ENCODE measurements around the gene FAT2.
"Not testable (repeated sequence)": the region's sequence is repeated elsewhere in the genome, so short reads cannot be mapped to it uniquely, and the experiment has no call there.

Gene FAT2

DNA sequence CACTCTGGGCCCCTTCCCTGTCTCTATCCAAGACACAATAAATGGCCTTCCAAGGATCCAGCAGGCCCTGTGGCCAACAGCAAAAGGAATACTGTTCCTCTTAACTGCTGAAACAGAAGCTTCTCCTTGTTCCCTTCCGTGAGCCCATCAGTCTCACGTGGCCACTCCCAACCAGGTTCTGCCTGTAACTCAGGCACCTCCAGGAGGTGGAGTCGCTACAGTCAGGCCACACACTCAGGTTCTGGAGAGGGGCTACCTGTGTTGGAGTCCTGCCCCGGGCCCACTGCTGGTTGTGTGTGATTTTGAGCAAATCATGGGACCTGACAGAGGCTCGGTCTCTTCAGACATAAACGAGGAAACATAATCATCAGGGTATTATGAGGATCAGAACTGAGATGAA, 10.3 kb downstream of the FAT2 start:
- no peak for DNase-seq (ENCODE audit: low spot score)

DNA sequence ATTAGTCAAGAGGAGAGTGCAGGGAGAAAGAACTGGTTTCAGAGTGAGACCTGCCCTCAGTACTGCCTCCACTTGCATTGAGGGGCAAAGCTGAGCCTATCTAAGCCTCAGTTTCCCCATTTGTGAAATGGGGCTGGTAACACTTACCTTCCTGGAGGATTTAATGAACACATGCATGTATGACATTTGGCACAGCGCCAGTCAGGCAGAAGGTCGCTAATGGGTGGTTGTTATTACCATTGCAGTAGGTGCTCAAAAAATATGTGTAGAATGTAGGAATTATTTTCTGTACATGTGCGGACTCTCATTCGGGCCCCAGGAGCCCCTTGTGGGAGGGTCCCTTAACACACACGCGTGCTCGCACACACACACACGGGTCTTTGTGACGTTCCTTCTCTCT, 10.9 kb downstream of the FAT2 start:
- DNase-seq (ENCODE audit: low spot score) = no peak

- DNase-seq (ENCODE audit: low spot score) = not testable (repeated sequence)
These were observed 12.0 kb downstream of the FAT2 start for GRCh38 chr5:151579146-151579545.

GRCh38 chr5:151578326-151579025, 12.7 kb downstream of the FAT2 start:
- no peak for DNase-seq (ENCODE audit: low spot score)

- DNase-seq (ENCODE audit: low spot score) = no peak
These were observed 13.6 kb downstream of the FAT2 start for GRCh38 chr5:151577566-151577965.

GRCh38 chr5:151574444-151574996, 16.6 kb downstream of the FAT2 start:
- no peak for DNase-seq (ENCODE audit: low spot score)

- DNase-seq (ENCODE audit: low spot score) = no peak
These were observed 18.3 kb downstream of the FAT2 start for GRCh38 chr5:151572657-151573368.

DNA sequence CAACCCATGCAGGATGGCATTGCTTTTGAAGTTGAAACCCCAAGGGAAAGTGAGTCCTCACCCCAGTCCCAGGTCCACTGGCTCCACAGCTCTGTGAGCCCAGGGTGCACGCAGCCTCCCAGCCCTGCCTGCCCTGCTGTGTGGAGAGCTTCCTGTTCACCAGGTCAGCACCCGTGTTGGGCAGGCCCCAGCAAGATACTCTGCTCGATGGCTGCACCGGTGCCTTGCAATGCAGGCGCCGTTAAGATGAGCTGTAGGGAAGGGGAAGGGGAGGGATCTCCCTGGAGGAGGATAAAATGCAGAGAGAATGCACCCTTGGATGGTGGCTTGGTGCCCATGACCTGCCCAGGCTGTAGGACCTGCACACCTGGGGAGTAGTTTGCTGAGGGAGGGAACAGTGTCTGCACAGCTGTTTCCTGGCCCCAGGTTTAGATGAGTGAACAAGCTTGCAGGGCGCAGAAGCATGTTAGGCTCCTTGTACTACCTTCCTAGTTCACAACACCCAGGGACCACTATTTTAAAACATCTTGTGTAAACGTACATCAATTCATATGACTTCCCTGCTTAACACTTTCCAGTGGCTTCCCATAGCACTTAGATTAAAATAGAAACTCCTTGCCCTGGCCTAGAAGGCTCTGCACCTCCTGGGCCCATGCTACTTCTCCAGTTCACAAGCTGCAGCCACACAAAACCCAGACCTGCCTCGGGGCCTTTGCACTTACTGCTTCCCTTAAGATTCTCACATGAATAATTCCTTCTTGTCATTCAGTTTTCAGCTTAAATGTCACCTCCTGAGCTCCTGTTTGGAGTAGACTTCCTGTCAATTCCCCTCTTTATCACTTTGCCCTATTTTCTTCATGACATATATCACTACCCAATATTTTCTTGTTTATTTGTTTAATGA, 19.6 kb downstream of the FAT2 start:
- DNase-seq (ENCODE audit: low spot score) = no peak

DNA sequence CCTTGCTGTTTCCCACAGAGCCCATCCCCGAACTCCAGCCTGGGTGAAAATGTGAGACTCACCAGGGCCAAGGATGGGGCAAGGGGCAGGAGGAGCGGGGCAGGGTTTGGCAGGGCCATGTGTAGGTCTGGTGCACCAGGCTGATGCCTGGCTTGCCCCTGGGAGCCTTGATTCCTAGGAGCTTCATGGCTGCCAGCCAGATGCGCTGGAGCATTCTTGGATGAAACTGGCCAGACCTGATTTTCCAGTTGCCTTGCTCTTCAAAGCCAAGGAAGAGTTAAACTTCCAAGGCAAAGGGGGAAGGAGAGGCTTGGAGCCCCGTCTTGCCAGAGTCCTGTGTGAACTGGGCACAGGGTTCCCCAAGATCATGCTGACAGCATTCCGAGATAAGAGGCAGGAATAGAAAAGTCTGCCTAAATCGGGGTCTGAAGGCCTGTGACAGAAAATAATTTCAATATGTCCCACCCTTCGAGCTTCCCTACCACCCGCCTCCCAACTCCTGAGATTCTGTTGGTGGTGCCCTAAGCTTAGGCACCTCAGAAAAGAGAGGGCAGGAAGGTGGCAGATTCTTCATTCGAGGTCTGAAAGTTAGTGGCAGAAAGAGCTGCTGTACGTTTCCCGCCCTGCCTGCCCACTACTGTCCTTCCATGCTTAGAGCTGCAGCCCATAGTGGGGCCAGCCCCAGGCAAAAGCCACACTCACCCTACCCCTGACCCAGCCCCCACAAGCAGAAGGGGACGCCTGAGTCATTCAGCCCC, 20.4 kb downstream of the FAT2 start:
- no peak for DNase-seq (ENCODE audit: low spot score)

- no peak for DNase-seq (ENCODE audit: low spot score)
These were observed 21.1 kb downstream of the FAT2 start for GRCh38 chr5:151570058-151570457.

- no peak for DNase-seq (ENCODE audit: low spot score)
These were observed 21.7 kb downstream of the FAT2 start for GRCh38 chr5:151569132-151570046.

DNA sequence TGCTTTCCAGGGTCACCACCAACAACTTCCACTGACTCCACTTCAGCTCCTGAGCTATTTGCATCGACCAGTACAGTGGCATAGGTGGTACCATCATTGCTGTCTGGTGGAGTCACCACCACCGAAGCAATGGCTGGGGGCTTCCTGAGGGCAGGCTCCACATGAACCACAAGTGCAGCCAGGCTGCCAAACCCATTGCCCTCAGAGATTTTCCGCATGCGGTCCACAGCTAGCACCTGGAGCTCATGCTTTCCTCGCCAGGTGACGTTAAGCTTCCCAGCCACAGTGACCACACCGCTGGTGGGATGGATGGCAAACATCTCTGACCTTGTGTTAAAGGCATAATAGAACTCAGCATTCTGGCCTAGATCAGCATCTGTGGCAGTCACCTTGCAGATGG, 23.1 kb downstream of the FAT2 start:
- DNase-seq (ENCODE audit: low spot score) = no peak

DNA sequence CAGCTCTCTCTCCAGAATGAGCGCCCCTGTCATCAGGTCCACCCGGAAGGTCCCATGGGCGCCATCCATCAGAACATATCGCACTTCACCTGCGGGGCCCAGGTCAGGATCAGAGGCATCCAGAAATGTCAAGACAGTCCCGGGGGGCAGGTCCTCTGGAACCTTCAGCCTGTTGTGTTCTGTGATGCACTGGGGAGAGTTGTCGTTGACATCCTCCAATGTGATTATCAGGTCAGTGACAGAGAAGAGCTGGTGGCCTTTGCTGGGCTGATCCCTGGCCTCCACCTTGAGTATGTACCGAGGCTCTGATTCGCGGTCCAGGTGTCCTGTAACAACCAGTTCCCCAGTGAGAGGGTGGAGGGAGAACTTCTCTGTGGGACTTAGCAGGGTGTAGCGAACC, 25.2 kb downstream of the FAT2 start:
- no peak for DNase-seq (ENCODE audit: low spot score)

DNA sequence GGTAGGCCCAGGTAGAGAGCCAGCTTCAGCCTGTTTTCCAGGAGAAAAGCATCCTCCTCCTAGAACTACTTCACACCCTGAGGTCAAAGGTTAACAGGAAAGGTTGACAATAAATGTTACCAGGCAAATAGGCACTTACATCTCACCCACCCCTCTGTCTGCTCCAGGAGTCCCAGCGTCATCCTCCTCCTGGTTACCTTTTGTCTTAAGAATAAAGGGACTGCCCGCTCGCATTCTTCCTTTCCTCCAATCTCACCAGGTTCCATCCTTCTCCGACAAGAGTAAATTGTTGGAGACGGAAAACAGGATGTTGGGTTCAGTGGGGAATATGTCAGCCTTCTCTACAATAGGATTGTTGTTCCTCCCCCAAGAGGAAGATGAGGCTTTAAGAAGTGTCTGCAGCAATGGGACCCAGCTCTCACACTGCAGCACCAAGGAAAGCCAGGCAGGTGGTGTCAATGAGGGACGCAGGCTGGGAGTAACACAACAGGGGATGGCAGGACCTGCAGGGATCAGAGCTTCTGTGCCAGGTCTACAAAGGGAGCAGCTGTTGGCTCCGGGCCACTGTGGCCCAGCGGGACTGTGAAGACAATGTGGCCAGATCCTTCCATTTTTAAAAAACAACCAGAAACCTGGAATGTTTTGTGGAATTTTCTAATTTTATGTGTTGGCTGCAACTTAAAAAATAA, 29.0 kb downstream of the FAT2 start:
- DNase-seq (ENCODE audit: low spot score) = no peak

DNA sequence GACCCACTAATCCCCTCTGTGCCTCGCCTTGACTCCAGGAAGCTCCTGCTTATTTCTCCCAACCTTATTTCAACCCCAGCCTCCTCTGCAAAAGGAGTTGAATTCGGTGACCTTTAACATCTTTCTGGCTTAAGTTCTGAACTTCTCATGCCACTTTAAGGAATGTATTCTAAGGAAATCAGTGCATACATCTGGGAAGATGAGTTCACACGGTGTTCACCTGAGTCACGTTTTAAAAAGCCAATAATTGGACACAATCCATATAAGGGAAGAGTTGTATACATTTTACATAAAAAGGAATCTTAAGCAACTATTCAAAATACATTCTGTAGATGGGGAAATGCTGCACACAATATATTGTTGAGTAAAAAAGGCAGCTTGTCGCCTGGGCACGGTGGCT, 33.2 kb downstream of the FAT2 start:
- DNase-seq (ENCODE audit: low spot score) = no peak

- DNase-seq (ENCODE audit: low spot score) = no peak
These were observed 33.7 kb downstream of the FAT2 start for GRCh38 chr5:151557466-151557865.

- no peak for DNase-seq (ENCODE audit: low spot score)
These were observed 34.3 kb downstream of the FAT2 start for GRCh38 chr5:151556806-151557205.

- DNase-seq (ENCODE audit: low spot score) = no peak
These were observed 35.2 kb downstream of the FAT2 start for GRCh38 chr5:151555760-151556576.

DNA sequence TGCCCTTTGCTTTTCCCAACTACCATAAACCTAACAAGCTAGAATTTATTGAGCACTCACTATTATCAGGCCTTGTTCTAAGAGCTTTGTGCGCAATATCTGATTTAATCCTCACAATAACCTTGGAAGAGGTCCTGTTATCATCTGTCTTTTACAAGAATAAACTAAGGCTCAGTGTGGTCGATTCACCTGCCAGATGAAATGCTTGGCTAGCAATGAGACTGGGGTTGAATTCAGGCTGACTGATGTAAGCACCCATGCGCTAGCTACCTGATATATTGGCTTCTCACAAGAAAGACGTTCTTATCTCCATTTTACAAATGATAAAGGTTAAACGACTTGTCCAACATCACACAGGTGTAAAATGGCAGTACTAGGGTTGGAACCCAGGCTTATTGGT, 37.4 kb downstream of the FAT2 start:
- DNase-seq (ENCODE audit: low spot score) = no peak

Data from D341Med (cell line).